Breast epithelium (tissue), 4 donors: ENCODE results near the gene UGT1A7. TPM values are rescaled to one million over a fixed set of nuclear protein-coding genes. Genes with fewer than 3 reads are reported as not detected.

ENCODE experiments used
- DNase-seq, 2 donors: peaks; one replicate each; pipeline ENCODE4 v3.0.0-alpha.2; 2019; ENCODE audit warnings: low spot score in 2 of 2
- H3K27ac ChIP-seq, 2 donors: fragments of 200-600 bp; sonication (generic) in 1 of 2; one replicate each; pipeline ENCODE4 v1.5.1; 2016 to 2019; ENCODE audit warnings: mild to moderate bottlenecking in 1 of 2
- H3K27me3 ChIP-seq, 2 donors: fragments of 200-600 bp; sonication (generic) in 1 of 2; one replicate each; pipeline versions ENCODE4 v1.5.1 to v1.6.0; 2017 to 2019; ENCODE audit warnings: control low read depth in 1 of 2, mild to moderate bottlenecking in 1 of 2
- H3K36me3 ChIP-seq: fragments of 200-600 bp; one replicate; pipeline ENCODE4 v1.5.1; 2019
- H3K4me1 ChIP-seq, 2 donors: fragments of 200-600 bp; sonication (generic); one replicate each; pipeline ENCODE4 v1.5.1; 2016 to 2019; ENCODE audit warnings: control low read depth in 1 of 2
- H3K4me3 ChIP-seq, 3 donors: fragments of 200-600 bp; sonication (generic); 1 replicate in 2 of 3; 2 replicates in 1 of 3; pipeline ENCODE4 v1.5.1; 2016 to 2019; ENCODE audit warnings: mild to moderate bottlenecking in 3 of 3, moderate library complexity in 2 of 3
- H3K9me3 ChIP-seq, 2 donors: fragments of 200-600 bp; sonication (generic) in 1 of 2; one replicate each; pipeline ENCODE4 v1.5.1; 2016 to 2019; ENCODE audit warnings: control low read depth in 1 of 2
- POLR2A ChIP-seq: fragments of 450-650 bp; IDR thresholded peaks from one replicate; pipeline ENCODE4 v1.6.1; 2016; ENCODE audit warnings: antibody characterized with exemption, mild to moderate bottlenecking, moderate library complexity
- POLR2AphosphoS5 ChIP-seq, 3 donors: sonication (generic); formaldehyde crosslinking; IDR thresholded peaks; one replicate each; pipeline ENCODE4 v1.6.1; 2017; ENCODE audit warnings: antibody characterized with exemption in 3 of 3
- intact Hi-C: fragments of 100-400 bp; cut with DNase I; formaldehyde crosslinking; loops from one replicate; pipeline ENCODE4 v1.15.1; 2023; ENCODE audit warnings: low total_unique reads
- total RNA-seq, 3 donors: library from RNA; depleted of rRNA; stranded (reverse); fragments of >200 nt; gene quantifications; one replicate each; pipeline ENCODE4 v1.1.0, GENCODE V29; 2016
- TF ChIP-seq, protein P1 (sequence below), 3 donors: fragments of 450-650 bp; IDR thresholded peaks; one replicate each; pipeline ENCODE4 v1.5.1; 2016 to 2017; ENCODE audit warnings: antibody characterized with exemption in 3 of 3, mild to moderate bottlenecking in 3 of 3, moderate library complexity in 3 of 3

The UGT1A7 gene
- total RNA-seq, 3 donors from 2014 or later: not detected

DNA sequence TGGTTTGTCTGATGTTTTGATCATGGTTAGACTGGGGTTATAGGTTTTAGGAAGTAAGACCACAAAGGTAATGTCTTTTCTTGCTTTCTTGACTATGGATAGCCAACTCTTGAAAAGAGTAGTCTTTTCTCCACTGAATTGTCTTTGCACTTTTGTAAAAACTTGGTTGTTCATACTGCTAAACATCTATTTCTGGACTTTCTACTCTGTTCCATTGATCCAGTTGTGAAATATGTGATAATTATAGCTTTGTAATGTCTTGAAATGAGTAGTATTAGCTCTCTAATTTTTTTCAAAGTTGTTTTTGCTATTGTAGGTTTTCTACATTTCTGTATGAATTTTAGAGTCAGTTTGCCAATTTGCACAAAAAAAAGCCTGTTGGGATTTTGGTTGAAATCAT, 23.1 kb upstream of the UGT1A7 start:
- TF ChIP-seq, protein P1, sequence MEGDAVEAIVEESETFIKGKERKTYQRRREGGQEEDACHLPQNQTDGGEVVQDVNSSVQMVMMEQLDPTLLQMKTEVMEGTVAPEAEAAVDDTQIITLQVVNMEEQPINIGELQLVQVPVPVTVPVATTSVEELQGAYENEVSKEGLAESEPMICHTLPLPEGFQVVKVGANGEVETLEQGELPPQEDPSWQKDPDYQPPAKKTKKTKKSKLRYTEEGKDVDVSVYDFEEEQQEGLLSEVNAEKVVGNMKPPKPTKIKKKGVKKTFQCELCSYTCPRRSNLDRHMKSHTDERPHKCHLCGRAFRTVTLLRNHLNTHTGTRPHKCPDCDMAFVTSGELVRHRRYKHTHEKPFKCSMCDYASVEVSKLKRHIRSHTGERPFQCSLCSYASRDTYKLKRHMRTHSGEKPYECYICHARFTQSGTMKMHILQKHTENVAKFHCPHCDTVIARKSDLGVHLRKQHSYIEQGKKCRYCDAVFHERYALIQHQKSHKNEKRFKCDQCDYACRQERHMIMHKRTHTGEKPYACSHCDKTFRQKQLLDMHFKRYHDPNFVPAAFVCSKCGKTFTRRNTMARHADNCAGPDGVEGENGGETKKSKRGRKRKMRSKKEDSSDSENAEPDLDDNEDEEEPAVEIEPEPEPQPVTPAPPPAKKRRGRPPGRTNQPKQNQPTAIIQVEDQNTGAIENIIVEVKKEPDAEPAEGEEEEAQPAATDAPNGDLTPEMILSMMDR (IDR thresholded peaks at IDR 0.05): no peak
- TF ChIP-seq POLR2AphosphoS5 (IDR thresholded peaks at IDR 0.05): no peak
- TF ChIP-seq POLR2A: no peak

DNA sequence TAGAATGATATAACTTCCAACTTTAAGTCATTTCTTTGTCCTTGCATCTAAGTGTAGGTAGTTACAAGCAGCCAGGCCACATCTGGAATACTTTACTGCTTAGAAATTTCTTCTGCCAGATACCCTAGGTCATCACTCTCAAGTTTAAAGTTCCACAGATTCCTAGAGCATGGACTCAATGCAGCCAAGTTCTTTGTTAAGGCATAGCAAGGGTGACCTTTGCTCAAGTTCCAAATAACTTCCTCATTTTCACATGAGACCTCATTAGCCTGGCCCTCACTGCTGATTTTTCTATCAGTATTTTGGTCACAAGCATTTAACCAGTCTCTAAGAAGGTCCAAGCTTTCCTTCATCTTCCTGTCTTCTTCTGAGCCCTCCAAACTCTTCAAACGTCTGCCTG, 17.8 kb upstream of the UGT1A7 start:
- DNase-seq: no peak
- Histone ChIP-seq H3K9me3 (peaks cover 0 to 13% of the 10 kb centered on the region in 2 donors), H3K27me3 (no peaks in the 10 kb centered on the region), H3K4me1 (no peaks in the 10 kb centered on the region), H3K36me3 (no peaks in the 10 kb centered on the region), H3K4me3 (no peak overlapping the region), H3K27ac (no peak overlapping the region)
- TF ChIP-seq POLR2AphosphoS5 (IDR thresholded peaks at IDR 0.05) (no peak), POLR2A (no peak)
- TF ChIP-seq, protein P1 (IDR thresholded peaks at IDR 0.05): no peak
- intact Hi-C loops: no loop called here

More for the DNA sequence above, 23.1 kb upstream of the UGT1A7 start:
- Histone ChIP-seq H3K36me3 (no peaks in the 10 kb centered on the region), H3K4me1 (no peaks in the 10 kb centered on the region), H3K4me3 (no peak overlapping the region), H3K9me3 (peaks cover 0 to 13% of the 10 kb centered on the region in 2 donors), H3K27me3 (no peaks in the 10 kb centered on the region), H3K27ac (no peak overlapping the region)
- no peak for DNase-seq
- intact Hi-C loops: no loop called here

DNA sequence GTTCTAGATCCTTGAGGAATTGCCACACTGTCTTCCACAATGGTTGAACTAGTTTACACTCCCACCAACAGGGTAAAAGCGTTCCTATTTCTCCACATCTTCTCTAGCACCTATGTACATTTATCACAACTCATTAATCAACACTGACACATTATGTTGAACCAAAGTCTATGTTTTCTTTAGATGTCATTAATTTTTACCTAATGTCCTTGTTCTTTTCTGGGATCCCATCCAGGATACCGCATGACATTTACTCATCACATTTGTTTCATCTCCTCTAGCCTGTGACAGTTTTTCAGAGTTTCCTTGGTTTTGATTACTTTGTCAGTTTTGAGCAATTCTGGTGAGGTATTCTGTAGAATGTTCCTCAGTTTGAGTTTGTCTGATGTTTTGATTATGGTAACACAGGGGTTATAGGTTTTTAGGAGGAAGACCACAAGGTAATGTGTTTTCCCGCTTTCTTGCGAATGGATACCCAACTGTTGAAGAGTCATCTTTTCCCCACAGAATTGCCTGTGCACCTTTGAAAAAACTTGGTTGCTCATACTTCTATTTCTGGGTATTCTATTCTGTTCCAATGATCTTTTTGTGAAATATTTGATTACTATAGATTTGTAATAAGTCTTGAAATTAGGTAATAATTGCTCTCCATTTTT, 13.0 kb upstream of the UGT1A7 start:
- no peak for DNase-seq
- no peaks in the 10 kb centered on the region for H3K9me3 ChIP-seq
- H3K27me3 ChIP-seq: no peaks in the 10 kb centered on the region
- TF ChIP-seq POLR2AphosphoS5 (IDR thresholded peaks at IDR 0.05) (no peak), POLR2A (no peak)
- TF ChIP-seq, protein P1 (IDR thresholded peaks at IDR 0.05): no peak
- H3K27ac ChIP-seq: no peak overlapping the region
- intact Hi-C loops: no loop called here
- H3K4me1 ChIP-seq: no peaks in the 10 kb centered on the region
- no peaks in the 10 kb centered on the region for H3K36me3 ChIP-seq
- H3K4me3 ChIP-seq: no peak overlapping the region

DNA sequence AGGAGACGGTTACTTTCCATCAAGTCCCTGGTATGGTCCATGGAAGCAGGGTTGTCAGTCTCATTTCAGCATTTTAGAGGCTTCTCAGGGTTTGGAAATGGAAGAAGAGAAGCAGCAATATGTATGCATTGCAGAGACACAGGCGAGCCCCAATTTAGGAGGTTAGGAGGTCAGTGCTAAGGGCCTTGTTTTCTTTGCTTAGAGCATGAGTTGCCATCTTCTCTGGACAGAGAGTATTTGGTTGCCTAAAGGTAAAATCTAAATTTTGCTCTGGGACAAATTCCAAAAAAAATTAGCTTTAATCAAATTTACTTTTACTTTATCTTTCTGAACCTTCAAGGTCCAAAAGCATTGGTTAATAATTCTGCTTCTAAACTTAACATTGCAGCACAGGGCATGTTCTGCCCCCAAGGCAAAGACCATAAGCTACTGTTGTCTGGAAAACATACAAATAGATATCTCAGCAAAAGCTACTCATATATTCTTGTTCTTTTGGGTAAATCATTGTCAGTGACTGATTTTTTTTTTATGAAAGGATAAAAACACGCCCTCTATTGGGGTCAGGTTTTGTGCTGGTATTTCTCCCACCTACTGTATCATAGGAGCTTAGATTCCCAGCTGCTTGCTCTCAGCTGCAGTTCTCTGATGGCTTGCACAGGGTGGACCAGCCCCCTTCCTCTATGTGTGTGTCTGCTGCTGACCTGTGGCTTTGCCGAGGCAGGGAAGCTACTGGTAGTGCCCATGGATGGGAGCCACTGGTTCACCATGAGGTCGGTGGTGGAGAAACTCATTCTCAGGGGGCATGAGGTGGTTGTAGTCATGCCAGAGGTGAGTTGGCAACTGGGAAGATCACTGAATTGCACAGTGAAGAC, 10.2 kb upstream of the UGT1A7 start, which contains the start of gene UGT1A9:
UGT1A9 (plus strand) TSS at position 609 of the 872 bp plus-strand sequence; CDS start at position 646, 37 bp downstream.
- H3K36me3 ChIP-seq: no peaks in the 10 kb centered on the region

More for the DNA sequence above, 10.2 kb upstream of the UGT1A7 start, which contains the start of gene UGT1A9:
- no peak for TF ChIP-seq POLR2AphosphoS5 (IDR thresholded peaks at IDR 0.05)
- TF ChIP-seq, protein P1 (IDR thresholded peaks at IDR 0.05): no peak
- TF ChIP-seq POLR2A: no peak
- no peaks in the 10 kb centered on the region for H3K27me3 ChIP-seq
- no peaks in the 10 kb centered on the region for H3K9me3 ChIP-seq
- DNase-seq: no peak
- H3K4me3 ChIP-seq: no peak within 1 kb of the TSS
- H3K27ac ChIP-seq: no peak within 1 kb of the TSS
- no peaks in the 10 kb centered on the region for H3K4me1 ChIP-seq
- intact Hi-C loops: no loop called here
